NT2/D1 (cell line): ENCODE data around the gene CRTAC1.

Source experiments
- SUZ12 ChIP-seq: IDR thresholded peaks from 2 replicates; pipeline ENCODE4 v1.6.1; 2011; ENCODE audit not compliant: insufficient read length, insufficient read depth; ENCODE audit errors: extremely low read depth
- YY1 ChIP-seq: IDR thresholded peaks from 2 replicates; pipeline ENCODE4 v1.6.1; 2011; ENCODE audit not compliant: insufficient read length, insufficient read depth
- ZNF274 ChIP-seq: IDR thresholded peaks from 2 replicates; pipeline ENCODE4 v1.6.1; 2011; ENCODE audit warnings: mild to moderate bottlenecking, low read depth, low read length

DNA sequence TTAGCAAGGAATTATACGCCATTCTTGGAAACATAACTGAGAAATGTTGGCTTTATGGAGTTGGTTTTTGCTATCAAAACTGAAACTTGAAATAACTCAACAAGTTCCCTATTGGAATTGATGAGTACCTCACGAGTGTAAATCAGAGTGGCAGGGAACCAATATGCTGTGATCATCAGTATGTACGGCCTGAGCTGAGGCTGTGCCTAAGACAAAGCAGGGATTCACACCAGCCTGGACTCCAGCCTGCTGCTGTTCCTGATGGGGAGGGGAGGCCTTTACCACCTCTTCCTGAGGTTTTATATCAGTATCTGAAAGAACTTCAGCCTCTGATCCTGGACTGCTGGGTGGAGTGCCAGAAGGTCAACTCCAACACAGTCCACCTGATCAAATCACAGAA is 52.7 kb downstream of the CRTAC1 start:
- TF ChIP-seq SUZ12, result no peak
- no peak for TF ChIP-seq YY1
- TF ChIP-seq ZNF274, result no peak
